ENCODE results near the gene HASPIN.

Gene HASPIN

DNA sequence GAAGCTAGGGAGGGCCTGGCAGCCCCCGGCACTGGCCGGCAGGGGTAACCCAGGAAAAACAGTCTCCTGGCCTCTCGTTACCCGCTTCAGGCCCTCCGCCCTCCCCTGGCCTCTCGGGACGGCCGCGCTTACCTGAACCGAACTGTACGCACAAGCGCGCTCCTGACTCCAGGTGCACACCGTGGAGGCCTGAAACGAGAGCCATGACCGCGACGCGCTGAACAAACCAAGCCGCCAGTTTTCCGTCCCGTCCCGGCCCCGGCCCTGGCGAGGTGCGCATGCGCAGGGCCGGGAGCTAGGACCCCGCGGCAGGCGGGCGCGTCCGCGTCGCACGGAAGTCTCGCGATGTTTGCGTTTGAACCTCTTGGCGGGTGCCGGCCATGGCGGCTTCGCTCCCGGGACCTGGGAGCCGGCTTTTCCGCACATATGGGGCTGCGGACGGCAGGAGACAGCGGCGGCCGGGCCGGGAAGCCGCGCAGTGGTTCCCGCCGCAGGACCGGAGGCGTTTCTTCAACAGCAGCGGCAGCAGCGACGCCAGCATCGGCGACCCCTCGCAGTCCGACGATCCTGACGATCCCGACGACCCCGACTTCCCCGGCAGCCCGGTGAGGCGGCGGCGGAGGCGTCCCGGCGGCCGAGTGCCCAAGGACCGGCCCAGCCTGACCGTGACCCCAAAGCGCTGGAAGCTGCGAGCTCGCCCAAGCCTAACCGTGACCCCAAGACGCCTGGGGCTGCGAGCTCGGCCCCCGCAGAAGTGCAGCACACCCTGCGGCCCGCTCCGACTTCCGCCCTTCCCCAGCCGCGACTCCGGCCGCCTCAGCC, at the start of gene HASPIN:
HASPIN (plus strand) TSS at position 348 of the 822 bp plus-strand sequence; CDS start at position 381, 33 bp downstream.
- peak; percentile 25 for DNase-seq

DNA sequence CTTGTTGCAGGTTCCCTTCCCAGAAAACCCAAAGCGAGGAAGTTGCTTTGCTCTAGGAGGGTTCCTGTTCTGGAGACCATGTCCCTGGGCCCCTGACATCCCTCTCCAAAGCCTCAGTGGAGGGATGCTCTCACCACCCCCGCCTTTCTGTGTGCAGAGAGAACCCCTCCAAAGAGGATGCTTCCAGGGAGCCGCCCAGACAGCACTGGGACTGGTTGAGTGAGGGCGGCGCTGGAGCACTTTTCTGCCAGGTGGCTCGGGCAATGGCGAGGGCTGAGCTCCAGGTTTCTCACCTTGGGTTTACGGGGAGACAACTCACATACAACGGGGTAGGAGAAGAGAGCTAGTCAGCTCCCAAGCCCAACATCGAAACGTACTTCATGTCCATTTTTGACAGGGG, 47.8 kb upstream of the HASPIN start:
- no peak for DNase-seq

DNA sequence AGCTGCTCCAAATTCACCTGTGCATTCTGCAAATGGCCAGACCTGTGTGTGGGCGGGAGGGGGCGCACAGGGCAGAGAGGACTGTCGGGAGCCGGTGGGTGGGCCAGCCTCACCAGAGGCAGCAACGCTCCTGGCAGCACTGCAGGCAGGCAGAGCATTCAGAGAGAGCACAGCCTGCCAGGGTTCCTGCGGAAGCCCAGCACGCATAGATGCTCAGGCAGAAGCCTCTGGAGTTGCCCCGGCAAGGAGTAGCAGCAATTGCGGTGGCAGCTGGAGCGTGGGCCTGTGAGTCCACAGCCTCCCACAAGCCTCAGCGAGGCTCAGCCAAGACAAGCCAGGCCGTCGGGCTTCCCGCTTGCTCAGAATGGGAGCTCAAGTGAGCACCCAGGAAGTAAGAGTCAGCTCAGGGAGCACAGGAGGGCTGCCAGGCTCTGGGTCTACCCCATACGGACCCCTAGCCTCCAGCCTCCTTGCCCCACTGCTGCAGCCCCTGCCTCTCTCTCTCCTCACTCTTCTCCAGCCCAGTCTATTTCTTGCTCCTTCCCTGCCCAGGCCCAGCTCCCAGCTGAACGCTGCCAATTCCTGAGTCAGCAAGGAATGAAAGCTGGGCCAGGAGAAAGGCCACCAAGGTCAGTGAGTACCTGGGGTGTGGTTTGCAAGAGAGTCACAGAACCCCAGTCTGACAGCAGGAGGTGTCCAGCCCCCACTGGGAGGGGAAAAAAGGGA, 45.4 kb upstream of the HASPIN start:
- no peak for DNase-seq

DNA sequence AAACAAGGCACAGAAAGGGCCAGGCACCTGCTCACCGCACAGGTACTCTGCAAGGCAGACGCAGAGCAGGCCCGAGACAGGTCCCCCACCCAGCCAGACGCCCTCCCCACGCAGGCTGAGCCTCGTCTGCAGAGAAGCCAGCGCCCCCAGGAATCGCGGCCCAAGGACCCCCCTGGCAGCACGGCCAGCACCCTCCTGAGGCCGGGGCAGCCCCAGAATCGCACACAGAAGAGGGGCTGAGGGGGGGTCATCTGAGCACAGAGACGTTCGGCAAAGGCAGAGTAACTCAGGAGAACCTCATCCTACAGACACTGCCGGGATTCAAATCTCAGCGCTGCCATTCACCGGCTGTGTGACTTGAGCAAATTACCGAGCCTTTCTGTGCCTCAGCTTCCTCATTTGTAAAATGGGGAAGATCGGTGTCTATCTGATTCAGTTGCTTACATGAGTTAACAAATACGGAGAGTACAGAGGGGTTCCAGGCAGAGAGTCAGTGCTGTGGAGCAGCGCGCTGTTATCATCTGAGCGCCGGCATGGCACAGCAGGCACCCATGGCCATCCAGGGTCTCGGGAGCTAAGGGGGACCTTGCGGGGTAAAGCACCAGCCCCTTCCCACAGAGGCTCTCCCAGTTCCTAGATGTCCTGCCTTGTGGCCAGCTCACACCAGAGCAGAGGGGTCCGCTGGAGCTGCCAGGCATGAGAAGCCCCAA, 44.7 kb upstream of the HASPIN start:
- no peak for DNase-seq

DNA sequence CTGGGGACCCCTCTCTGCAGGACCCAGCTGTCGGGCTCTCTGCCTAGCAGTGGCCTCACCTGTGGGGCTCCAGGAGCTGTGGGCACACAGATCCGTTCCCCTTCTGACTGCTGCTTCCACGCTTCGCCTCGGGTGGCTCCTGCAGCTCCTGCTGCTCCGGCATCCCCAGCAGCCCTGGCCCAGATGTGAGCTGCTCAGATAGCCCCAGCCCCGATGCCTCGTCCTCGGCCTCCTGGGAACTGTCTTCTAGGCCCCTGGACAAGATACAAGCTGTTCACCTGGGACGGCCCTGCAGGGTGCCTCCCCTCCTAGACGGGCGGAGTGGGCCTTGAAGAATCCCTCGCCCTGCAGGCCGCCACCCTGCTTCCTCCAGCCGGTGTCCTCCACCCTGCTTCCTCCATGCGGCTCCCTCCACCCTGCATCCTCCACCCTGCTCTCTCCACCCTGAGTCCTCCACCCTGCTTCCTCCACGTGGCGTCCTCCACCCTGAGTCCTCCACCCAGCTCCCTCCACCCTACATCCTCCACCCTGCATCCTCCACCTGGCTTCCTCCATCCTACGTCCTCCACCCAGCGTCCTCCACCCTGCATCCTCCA, 44.1 kb upstream of the HASPIN start:
- no peak for DNase-seq

DNA sequence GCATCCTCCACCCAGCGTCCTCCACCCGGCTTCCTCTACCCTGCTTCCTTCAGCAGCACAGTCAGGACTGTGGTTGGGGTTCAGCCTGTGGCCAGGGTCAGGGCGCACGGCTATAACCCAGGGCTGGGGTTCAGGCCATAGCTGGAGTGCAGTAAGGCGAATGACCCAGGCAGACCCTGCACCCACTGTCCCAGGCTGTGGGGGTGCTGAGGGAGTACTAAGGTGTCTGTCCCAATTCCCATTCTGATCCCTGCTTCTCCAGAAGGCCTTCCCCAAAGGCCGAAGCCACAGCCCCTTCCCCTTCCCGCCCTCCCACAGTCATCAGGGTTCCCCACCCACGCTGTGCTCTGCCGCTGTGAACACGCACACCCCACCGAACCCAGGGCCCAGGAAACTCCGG, 42.6 kb upstream of the HASPIN start:
- DNase-seq, result no peak

DNA sequence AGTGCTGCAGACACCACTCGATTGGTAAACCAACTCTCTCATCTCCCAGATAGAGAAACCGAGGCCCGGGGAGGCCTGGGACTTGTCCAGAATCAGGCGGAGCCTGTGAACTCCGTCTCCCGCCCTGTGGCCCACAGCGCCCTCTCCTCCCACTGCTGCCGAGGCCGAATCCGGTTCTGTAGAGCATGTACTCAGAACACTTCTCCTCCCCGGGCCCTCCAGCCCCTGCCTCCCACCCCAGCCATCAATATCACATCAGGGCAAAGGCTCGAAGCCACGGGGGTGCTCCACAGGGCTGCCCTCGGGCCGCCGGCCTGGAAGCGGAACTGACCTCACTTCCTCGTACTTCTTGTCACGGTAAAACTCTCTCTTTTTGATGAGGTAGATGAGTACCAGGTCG, 42.1 kb upstream of the HASPIN start:
- DNase-seq, result no peak

DNA sequence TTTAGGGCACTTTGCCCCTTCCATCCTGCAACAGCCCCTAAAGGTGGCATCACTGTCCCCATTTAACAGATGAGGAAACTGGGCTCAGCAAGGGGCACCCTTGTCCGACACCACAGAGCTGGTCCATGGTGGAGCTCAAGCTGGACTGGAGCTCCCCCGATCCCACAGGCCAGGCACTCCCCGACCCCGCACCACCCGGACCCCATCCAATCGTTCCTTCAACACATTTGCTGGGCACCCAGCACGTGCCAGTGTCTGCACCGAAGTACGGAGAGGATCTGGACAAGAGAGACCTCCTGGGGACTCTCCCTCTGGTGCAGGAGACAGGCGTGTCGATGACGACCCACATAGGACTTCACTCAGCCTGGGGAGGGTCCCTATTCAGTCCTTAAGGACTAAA, 41.7 kb upstream of the HASPIN start:
- DNase-seq, result no peak

DNA sequence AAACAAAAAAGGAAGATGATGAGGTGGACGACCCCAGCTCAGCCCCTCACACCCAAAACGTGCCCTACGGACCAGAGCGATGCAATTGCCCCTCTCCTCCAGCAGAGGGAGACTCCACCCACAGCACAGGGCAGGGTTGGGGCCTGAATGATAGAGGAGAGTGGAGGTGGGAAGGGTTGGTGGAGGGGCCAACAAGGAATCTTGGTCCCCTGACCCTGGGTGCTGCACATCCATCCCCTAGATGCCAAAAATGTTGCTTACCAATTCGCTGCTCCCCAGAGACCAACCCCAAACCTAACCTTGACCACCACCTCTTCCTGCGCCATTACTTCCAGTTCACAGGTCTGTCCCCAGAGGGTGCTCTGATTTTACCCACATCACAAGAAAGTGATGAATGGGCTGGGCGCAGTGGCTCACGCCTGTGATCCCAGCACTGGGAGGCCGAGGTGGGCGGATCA, 40.6 kb upstream of the HASPIN start:
- DNase-seq, result no peak

DNA sequence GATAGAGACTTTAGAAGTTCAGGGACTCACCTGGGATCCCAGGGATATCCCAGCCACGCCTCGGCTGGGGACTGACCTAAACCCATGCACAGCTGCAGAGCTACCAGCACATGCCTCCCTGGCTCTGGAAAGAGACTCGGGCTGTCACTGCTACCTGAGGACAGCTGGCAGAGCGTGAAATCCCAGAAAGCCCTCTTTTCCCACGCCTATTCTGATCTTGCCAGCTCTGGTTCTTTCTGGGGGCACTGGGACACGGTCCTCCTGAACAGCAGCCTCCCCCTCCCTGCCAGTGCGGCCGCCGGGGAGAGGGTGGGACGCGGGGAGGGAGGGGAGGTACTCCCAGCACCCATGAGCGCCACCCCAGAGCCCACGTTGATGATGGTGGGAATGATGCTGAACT, 38.5 kb upstream of the HASPIN start:
- no peak for DNase-seq

DNA sequence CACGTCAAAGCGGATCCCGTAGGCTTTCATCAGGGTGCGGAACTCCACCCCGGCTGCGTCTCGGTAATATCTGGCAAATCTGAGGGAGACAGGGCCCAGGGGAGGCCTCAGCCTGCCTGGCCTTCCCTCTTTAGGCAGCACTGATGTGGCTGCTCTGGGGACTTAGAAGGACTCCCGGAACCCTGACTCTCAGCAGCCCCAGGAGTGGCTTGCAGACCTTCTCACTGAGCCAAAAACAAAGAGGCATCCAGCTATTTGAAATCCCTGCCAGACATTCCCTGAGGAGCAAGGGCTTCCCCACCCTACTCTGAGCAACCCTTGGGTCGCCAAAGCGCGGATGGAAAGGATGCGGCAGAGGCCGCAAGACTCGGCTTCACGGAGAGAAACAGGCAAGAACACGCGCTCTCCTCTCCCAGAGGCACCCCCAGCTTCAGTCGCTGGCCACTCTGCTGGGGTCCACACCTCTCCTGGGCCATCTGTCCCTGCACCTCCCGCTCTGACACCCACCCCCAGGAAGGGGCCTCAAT, 35.6 kb upstream of the HASPIN start:
- DNase-seq, result no peak

DNA sequence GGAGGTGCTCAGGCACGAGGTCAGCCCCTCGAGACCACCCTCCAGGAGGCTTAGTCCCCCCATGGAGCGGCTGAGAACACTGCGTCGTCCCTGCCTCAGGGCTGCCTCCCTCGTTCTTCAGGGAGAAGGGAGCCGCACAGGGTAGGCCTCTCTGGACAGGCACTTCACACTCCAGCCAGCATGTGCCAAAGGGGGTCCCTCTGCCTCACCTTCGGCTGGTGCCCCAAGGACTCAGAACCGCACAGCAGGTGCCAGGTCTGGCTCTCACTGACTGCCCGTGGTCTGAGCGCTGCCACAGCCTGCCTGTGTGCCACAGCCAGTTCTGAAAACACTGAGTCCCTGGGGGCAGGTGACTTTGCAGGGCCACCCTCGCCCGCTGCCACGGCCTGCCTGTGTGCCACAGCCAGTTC, 34.8 kb upstream of the HASPIN start:
- DNase-seq, result no peak

DNA sequence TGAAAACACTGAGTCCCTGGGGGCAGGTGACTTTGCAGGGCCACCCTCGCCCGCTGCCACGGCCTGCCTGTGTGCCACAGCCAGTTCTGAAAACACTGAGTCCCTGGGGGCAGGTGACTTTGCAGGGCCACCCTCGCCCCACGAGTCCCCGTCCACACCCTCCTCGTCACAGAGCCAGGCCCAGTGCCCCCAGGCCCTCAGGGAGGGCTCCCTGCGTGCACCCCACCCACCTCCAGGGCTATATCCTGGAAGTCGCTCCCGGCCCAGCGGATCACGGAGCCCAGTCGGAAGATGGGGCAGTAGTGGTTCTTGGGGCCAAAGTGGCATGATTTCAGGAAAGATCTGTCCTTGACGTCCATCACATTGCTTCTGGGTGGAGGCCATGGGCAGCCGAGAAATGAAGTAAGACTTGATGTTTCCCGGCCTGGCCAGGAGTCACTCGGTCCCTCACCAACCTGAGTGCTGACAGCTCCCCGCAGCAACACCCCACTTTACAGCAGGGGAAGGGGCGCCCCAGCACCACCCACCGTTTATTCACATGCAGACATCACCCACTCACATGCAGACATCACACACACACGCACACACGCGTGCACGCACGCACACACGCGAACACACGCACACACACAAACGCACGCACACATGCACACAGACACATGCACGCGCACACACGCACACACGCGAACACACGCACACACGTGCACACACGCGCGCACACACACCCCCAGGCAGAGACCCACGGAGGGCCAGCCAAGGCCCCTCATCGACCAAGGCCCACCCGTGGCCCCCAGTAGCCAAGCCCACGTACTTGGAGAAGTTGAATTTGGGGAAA, 34.2 kb upstream of the HASPIN start:
- no peak for DNase-seq

DNA sequence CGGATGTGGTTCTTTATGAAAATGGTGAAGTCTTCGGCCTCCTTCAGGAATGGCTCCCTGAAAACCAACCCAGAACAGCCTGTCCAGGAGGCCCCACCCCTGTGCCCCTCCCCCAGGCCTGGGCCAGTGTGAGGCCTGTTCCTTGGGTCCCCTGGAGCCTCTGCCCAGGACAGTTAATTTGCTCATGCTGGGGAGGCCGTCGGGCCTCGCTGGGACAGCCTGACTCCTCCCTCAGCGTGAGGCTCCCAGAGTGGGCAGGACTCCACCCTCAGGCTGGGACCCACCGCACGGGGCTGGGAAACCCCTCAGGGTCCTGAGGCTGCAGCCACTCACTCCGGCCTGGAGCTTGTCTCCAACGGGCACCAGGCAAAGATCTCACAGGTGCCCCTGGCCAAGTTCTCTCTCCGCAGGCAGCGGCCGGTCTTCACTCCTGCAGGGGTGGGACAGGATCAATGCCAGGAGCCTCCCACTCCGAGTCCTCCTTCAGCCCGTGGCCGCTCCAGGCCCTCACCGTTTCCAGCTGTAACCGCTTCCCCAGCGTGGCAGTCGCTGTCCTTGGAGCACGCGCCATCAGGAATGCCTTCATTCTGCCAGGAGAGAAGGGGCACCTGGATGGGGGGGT, 33.5 kb upstream of the HASPIN start:
- no peak for DNase-seq

DNA sequence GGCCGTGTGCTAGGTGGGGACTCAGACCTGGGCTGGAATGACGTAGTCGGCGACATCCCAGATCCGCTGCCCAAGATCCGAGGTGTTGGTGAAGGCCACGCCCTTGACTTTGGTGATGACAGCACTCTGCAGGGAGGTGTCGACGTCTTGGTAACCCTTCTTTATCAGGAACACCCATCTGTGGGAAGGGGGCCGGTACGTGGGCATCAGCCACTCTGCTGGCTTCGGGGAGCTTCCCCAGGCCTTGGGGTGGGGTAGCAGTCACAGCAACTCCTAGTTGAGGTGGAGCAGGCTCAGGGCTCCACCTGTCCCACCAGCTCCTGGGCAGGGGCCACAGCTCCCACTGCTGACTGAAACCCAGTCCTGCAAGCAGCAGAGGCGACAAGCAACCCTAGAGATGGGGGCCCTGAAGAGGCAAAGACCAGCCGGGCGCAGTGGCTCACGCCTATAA, 32.1 kb upstream of the HASPIN start:
- no peak for DNase-seq

DNA sequence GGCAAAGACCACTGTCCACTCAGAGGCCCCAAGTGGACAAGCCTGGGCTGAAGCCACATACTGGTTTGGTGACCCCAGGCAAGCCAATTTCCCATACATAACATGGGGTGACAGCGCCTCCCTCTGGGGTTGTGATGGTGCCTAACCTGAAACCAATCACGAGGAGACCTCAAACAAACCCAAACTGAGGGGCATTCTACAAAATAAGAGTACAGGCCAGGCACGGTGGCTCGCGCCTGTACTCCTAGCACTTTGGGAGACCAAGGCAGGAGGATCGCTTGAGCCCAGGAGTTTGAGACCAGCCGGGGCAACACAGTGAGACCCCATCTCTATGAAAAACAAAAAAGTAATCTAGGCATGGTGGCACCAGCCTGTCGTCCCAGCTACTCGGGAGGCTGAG, 31.4 kb upstream of the HASPIN start:
- DNase-seq, result no peak

DNA sequence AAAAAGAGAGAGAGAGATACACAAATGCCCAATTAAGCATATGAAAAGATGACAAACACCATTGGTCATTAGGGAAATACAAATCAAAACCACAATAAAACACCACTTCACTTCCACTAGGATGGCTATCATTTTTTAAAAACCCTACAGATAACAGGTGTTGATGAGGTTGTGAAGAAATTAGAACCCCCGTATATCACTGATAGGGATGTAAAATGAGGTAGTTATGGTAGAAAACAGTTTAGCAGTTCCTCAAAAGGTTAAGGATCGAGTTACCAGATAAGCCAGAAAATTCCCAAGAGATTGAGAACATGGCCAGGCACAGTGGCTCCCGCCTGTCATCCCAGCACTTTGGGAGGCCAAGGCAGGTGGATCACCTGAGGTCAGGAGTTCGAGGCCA, 30.6 kb upstream of the HASPIN start:
- DNase-seq, result no peak

DNA sequence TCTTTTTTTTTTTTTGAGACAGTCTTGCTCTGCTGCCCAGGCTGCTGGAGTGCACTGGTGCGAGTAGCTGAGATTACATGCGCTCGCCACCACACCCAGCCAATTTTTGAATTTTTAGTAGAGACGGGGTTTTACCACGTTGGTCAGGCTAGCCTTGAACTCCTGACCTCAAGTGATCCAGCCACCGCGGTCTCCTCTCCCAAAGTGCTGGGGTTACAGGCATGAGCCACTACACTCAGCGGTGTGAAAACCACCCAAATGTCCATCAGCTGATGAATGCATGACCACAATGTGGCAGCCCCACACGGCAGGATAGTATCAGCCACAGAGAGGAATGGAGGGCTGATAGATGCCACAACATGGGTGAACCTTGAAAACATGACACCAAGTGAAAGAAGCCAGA, 29.9 kb upstream of the HASPIN start:
- no peak for DNase-seq

DNA sequence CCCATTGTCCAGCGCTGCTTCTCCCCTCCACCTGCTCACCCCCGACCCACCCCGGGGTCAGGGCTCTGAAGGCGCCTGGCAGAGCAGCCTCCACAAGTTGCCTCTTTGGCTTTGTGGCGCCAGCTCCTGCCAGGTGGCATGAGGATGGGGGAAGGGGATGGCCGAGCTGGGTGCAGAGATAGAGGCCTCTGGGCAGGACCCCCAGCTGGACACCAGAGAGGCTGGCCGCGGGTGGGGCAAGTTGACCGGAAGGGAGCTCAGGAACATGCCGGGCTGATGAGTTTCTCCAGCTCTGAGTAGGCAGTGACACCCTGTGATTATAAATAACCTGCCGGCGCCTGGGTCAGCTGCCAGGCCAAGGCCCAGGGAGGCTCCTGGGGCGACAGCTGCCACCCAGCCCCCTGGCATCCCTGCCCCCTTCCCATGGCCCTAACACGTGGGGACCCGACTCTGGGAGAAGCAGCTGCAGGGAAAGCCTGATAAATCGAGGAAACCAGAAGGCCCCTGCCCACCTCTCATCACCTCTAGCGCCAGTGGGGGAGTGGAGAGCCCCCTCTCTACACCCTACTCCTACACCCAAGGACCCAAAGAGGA, 28.5 kb upstream of the HASPIN start:
- DNase-seq, result no peak

DNA sequence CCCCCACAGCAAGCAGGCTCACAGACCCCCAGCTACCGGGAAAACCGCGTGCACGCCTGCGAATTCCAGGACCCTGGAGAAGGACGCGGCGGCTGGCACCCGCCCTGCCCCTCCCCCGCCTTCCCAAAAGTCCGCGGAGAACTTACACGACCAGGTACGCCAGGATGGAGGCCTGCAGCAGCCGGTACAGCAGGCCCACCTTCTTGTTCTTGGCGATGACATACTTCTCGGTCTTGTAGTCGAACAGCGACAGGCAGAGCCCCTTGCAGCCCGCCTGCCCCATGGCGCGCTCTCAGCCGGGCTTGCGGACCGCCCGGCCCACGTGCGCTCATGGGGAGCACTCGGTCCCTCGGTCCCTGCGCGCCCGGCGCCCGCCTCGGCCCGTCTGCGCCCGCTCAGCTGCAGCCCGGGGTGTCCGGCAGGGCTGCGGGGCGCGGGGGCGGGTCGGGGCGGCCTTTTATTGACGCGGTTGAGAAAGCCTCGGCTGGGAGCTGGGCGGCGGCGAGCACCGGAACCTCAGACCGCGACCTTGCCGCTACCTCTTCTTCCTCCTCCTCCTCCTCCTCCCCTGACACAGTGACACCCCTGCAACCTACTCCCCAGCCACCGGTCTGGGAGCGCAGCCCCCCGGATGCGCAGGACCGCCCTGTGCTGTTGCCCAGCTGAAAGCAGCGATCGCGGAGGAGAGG, 27.8 kb upstream of the HASPIN start, which contains the start of gene P2RX5:
P2RX5 (minus strand) TSS at position 433 of the 689 bp plus-strand sequence; CDS start at position 283, 150 bp downstream.
- DNase-seq, result no peak

Measured in DMS 273 treated with DMSO at 0.1 percent for 48 hours (cell line).